ENCODE results near the gene LCAT.

LCAT gene

DNA sequence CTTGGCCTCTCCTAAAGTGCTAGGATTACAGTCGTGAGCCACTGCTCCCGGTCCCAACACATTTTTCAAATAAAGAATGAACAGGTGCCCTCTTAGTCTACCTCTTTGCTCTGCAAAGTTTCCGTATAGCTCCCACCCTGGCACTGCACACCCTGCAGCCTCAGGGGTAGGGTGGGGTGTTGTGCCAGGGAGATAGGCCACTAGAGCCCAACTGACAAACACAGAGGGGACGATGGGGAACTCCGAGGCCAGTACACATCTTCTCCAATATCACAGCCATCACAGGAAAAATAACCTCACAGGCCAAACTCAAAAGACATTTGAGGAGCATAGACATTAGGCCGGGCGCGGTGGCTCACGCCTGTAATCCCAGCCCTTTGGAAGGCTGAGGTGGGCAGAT, 27.2 kb upstream of the LCAT start:
- Histone ChIP-seq H3K23ac (ENCODE audit: low read length in 2 of 2) (no peak overlapping the region), H3K27ac (ENCODE audit: low read length, poor library complexity, severe bottlenecking) (no peak overlapping the region), H3K4me3 (ENCODE audit: insufficient read depth in 1 of 2, low read depth in 1 of 2, low read length in 2 of 2) (no peak overlapping the region), H3K18ac (ENCODE audit: low read depth in 1 of 2, low read length in 2 of 2) (no peak overlapping the region), H3K14ac (ENCODE audit: low read length in 2 of 2) (no peak overlapping the region), H3K4me1 (ENCODE audit: control insufficient read depth, insufficient read depth, low read depth, low read length) (peaks cover 18% of the 10 kb centered on the region), H2AK5ac (ENCODE audit: low read length, severe bottlenecking) (no peak overlapping the region), H2AFZ (ENCODE audit: low read depth, low read length) (no peak overlapping the region), H2BK15ac (ENCODE audit: low read depth, poor library complexity, severe bottlenecking) (no peak overlapping the region), H2BK12ac (ENCODE audit: low read length in 2 of 2) (no peak overlapping the region), H2BK5ac (ENCODE audit: low read depth, low read length, poor library complexity, severe bottlenecking) (no peak overlapping the region), H2BK120ac (ENCODE audit: low read depth, low read length) (no peak overlapping the region), H3K9ac (ENCODE audit: low read length) (no peak overlapping the region), H3K4ac (ENCODE audit: low read depth in 1 of 2, low read length in 2 of 2) (no peak overlapping the region), H4K91ac (ENCODE audit: low read length) (no peak overlapping the region), H3K9me3 (ENCODE audit: control insufficient read depth, low read length) (no peaks in the 10 kb centered on the region), H3K79me1 (replicated peaks; ENCODE audit: low read length, poor library complexity, severe bottlenecking) (no peaks in the 10 kb centered on the region), H3K27me3 (ENCODE audit: control insufficient read depth in 1 of 2, insufficient read depth in 1 of 2, low read length in 2 of 2) (peaks cover 6 to 9% of the 10 kb centered on the region in 2 experiments), H4K8ac (ENCODE audit: low read length) (no peak overlapping the region), H3K36me3 (ENCODE audit: control insufficient read depth in 1 of 2, insufficient read depth in 2 of 2, low read depth in 1 of 2, low read length in 2 of 2) (peaks cover 0 to 4% of the 10 kb centered on the region in 2 experiments), H3K4me2 (ENCODE audit: low read length, poor library complexity, severe bottlenecking) (no peak overlapping the region)
- 97% methylated on average over 7 of the region's 9 CpGs for WGBS
- no peak for DNase-seq

DNA sequence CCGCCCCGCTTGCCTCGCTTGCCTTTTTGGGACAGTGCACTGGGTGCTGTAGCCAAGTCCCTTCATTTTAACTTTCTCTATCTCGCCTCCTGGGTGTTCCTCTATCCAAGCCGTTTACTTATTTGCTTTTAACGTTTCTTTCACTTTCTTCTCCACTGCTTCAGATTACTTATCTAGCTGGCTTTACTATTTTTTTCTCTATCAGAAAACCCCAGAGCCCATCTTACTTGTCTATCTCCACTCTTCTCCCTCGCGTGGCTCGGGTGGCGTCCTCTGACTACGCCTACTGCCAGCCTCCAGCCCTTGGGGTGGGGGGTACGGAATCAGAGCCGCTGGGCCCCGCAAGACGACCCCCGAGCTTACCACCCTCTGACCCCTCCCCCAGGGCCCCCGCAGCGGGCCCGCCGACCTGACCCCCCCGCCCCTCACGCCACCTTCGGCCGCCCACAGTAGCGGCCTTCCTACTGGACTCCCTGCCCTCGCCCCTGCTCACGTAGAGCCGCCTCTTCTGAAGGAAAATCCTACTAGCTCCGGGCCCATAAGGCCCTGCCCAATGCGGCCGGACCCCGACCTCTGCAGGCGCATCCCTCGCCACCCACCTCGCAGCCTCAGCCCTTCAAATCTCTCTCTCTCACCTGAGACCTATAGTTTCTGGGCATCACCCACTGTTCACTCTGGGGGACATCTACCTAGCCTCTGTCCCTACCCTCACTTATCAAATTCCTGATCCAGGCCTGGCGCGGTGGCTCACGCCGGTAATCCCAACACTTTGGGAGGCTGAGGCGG, 25.5 kb upstream of the LCAT start:
- Histone ChIP-seq H3K23ac (ENCODE audit: low read length in 2 of 2) (no peak overlapping the region), H2BK120ac (ENCODE audit: low read depth, low read length) (peak overlapping the region; percentile 74), H4K8ac (ENCODE audit: low read length) (peak overlapping the region; percentile 80), H2AFZ (ENCODE audit: low read depth, low read length) (peak overlapping the region; percentile 36), H3K9me3 (ENCODE audit: control insufficient read depth, low read length) (no peaks in the 10 kb centered on the region), H3K27me3 (ENCODE audit: control insufficient read depth in 1 of 2, insufficient read depth in 1 of 2, low read length in 2 of 2) (no peaks in the 10 kb centered on the region), H3K27ac (ENCODE audit: low read length, poor library complexity, severe bottlenecking) (no peak overlapping the region), H3K9ac (ENCODE audit: low read length) (peak overlapping the region; percentile 92), H3K4ac (ENCODE audit: low read depth in 1 of 2, low read length in 2 of 2) (peak overlapping the region; percentile 19 to 64), H2AK5ac (ENCODE audit: low read length, severe bottlenecking) (no peak overlapping the region), H3K18ac (ENCODE audit: low read depth in 1 of 2, low read length in 2 of 2) (peak overlapping the region; percentile 31 to 70), H3K4me3 (ENCODE audit: insufficient read depth in 1 of 2, low read depth in 1 of 2, low read length in 2 of 2) (peak overlapping the region; percentile 85 to 90), H3K79me1 (replicated peaks; ENCODE audit: low read length, poor library complexity, severe bottlenecking) (peaks cover 4% of the 10 kb centered on the region), H2BK12ac (ENCODE audit: low read length in 2 of 2) (peak overlapping the region in 1 of 2 experiments; percentile 34), H2BK15ac (ENCODE audit: low read depth, poor library complexity, severe bottlenecking) (peak overlapping the region; percentile 39), H3K36me3 (ENCODE audit: control insufficient read depth in 1 of 2, insufficient read depth in 2 of 2, low read depth in 1 of 2, low read length in 2 of 2) (peaks cover 9 to 13% of the 10 kb centered on the region in 2 experiments), H3K4me2 (ENCODE audit: low read length, poor library complexity, severe bottlenecking) (peak overlapping the region; percentile 64), H3K14ac (ENCODE audit: low read length in 2 of 2) (peak overlapping the region in 1 of 2 experiments; percentile 1), H2BK5ac (ENCODE audit: low read depth, low read length, poor library complexity, severe bottlenecking) (no peak overlapping the region), H4K91ac (ENCODE audit: low read length) (peak overlapping the region; percentile 84), H3K4me1 (ENCODE audit: control insufficient read depth, insufficient read depth, low read depth, low read length) (peaks cover 28% of the 10 kb centered on the region)
- DNase-seq: peak; percentile 61
- 37% methylated on average over 39 of the region's 40 CpGs for WGBS

DNA sequence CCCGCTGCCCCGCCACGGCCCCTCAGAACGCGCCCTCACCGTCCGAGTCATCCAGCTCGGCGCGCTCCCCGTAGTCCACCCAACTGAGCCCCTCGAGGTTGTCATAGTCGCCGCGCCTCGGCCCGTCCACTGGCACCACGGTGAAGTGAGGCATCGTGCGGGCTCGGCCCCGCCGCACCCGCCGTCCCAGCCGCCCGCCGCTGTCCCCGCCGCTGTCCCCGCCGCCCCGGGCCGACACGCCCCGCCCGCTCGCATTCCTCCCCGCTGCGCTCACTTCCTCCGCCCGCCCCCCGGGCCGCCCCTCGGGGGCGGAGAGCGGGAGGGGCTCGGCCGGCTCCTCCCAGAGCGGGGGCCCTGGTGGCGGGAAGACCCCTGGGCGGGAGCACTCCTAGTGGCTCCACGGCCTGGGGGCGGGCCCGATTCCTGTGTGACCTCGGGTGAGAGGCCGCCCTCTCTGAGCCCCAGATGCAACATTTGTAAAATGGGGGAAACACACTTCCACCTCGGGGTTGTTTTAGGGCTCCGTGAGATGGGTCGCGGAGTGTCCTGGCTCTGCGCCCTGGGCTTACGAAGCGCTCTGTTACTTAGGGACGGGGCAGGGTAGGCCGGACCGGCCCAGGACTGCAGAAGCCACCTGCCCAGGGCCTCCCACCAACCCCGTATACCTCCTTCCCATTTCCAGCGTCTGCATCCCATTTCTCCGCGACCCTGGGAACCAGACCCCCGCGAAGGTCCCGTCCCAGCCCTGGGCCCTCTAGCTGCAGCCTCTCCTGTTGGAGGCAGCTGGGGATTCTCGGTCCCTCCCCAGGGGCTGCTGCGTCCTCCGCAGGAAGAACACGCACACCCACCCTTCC, 24.7 kb upstream of the LCAT start, which contains the start of gene SLC12A4:
TSS of gene SLC12A4 (minus strand) at position 238 of the 854 bp plus-strand sequence. CDS start at position 154, 84 bp downstream.
- Histone ChIP-seq H4K8ac (ENCODE audit: low read length) (peak within 1 kb of the TSS; percentile 96), H3K23ac (ENCODE audit: low read length in 2 of 2) (peak within 1 kb of the TSS; percentile 72 to 94), H3K36me3 (ENCODE audit: control insufficient read depth in 1 of 2, insufficient read depth in 2 of 2, low read depth in 1 of 2, low read length in 2 of 2) (peaks cover 12 to 22% of the 10 kb centered on the region in 2 experiments), H3K4ac (ENCODE audit: low read depth in 1 of 2, low read length in 2 of 2) (peak within 1 kb of the TSS; percentile 95 to 98), H3K14ac (ENCODE audit: low read length in 2 of 2) (peak within 1 kb of the TSS in 1 of 2 experiments; percentile 99), H2BK120ac (ENCODE audit: low read depth, low read length) (peak within 1 kb of the TSS; percentile 87), H2BK5ac (ENCODE audit: low read depth, low read length, poor library complexity, severe bottlenecking) (peak within 1 kb of the TSS; percentile 96), H3K27ac (ENCODE audit: low read length, poor library complexity, severe bottlenecking) (peak within 1 kb of the TSS; percentile 79), H3K18ac (ENCODE audit: low read depth in 1 of 2, low read length in 2 of 2) (peak within 1 kb of the TSS; percentile 97 to 98), H2AFZ (ENCODE audit: low read depth, low read length) (peak within 1 kb of the TSS; percentile 75), H3K4me2 (ENCODE audit: low read length, poor library complexity, severe bottlenecking) (peak within 1 kb of the TSS; percentile 64), H2BK12ac (ENCODE audit: low read length in 2 of 2) (peak within 1 kb of the TSS; percentile 14 to 60), H3K27me3 (ENCODE audit: control insufficient read depth in 1 of 2, insufficient read depth in 1 of 2, low read length in 2 of 2) (no peaks in the 10 kb centered on the region), H3K79me1 (replicated peaks; ENCODE audit: low read length, poor library complexity, severe bottlenecking) (peaks cover 9% of the 10 kb centered on the region), H3K4me3 (ENCODE audit: insufficient read depth in 1 of 2, low read depth in 1 of 2, low read length in 2 of 2) (peak within 1 kb of the TSS; percentile 85 to 90), H3K4me1 (ENCODE audit: control insufficient read depth, insufficient read depth, low read depth, low read length) (peaks cover 33% of the 10 kb centered on the region), H2AK5ac (ENCODE audit: low read length, severe bottlenecking) (peak within 1 kb of the TSS; percentile 60), H2BK15ac (ENCODE audit: low read depth, poor library complexity, severe bottlenecking) (peak within 1 kb of the TSS; percentile 95), H3K9ac (ENCODE audit: low read length) (peak within 1 kb of the TSS; percentile 92), H3K9me3 (ENCODE audit: control insufficient read depth, low read length) (no peaks in the 10 kb centered on the region), H4K91ac (ENCODE audit: low read length) (peak within 1 kb of the TSS; percentile 98)
- 3% methylated on average over 74 of the region's 78 CpGs for WGBS
- DNase-seq: peak; percentile 85

Measured in mesenchymal stem cell (in vitro differentiated cells and primary cell).